ENCODE measurements around the gene NT5E. TPM values are rescaled to one million over a fixed set of nuclear protein-coding genes. Genes with fewer than 3 reads are reported as not detected.

The NT5E gene
- total and polyA plus RNA-seq, 5 experiments from 2014 or later: 56.5 to 128 (median 77.7) TPM

DNA sequence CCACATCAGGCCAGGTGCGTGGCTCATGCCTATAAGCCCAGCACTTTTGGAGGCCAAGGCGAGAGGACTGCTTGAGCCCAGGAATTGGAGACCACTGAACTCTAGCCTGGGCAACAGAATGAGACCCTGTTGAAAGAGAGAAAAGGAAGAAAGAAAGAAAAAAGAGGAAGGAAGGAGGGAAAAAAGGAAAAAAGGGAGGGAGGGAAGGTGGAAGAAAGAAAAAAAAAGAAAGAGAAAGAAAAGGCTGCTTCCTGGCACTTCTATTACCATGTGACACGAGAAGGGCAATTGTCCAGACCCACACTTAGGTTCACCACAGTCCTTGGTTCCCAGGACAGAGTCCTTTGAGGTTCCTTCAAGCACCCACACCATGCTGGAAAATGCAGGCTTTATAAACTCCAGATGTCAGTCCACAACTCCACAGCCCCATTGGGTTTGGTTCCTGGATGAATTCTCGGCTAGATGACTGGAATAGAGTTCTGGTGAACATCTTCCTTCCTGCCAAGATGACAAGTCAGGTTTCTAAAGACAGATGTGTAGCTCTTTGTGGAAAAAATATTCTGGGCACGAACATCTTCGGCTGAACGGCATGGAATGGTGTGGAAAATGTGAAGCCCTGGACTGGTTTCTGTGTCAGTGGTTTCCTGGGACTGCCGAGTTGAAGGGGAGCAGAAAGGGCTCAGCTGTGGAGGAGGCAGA, 32.5 kb downstream of the NT5E start:
- Mint-ChIP-seq H3K4me1 (peaks cover 14 to 37% (median 25%) of the 10 kb centered on the region in 4 donors), H3K4me3 (peak overlapping the region in 2 of 10 donors; percentile 26 to 43), H3K27me3 (no peaks in the 10 kb centered on the region), H3K27ac (peak overlapping the region in 9 of 10 donors; percentile 10 to 92 (median 50)), H3K9me3 (no peaks in the 10 kb centered on the region), H3K36me3 (peaks cover 3 to 28% (median 3%) of the 10 kb centered on the region in 3 donors)
- DNase-seq (no peak), ATAC-seq (peak in 1 of 2 donors; percentile 29)
- POLR2A ChIA-PET: interaction anchor here (0.6 to 5.3 kb wide), 9 partner anchors 21 to 127 kb away, joined by 3 to 53 read pairs (median 3); partner anchors contain the start of gene NT5E

GRCh38 chr6:85482905-85483700, 33.2 kb downstream of the NT5E start:
- POLR2A ChIA-PET: interaction anchor here (0.6 to 5.3 kb wide), 9 partner anchors 21 to 128 kb away, joined by 3 to 53 read pairs (median 3); partner anchors contain the start of gene NT5E
- Mint-ChIP-seq H3K36me3 (peaks cover 3 to 27% (median 4%) of the 10 kb centered on the region in 3 donors), H3K27ac (peak overlapping the region in 7 of 10 donors; percentile 27 to 80 (median 68))

DNA sequence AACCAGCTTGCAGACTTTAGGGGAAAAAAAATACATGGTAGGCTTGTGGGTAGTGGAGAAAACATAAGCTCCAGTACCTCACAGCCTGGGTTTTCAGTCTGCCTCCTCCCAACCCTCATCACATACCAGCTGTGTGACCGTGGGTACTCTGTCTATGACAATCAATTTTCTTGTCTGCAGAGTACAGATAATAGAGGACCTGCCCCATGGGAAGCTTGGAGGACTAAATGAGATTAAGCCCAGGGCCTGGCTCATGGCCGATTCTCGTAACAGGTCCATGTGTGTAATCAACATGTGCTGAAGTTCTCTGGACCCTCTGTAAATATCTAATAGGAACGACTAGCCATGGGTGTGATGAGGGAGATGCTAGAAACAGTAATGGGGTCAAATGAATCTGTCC, 34.0 kb downstream of the NT5E start:
- Mint-ChIP-seq H3K27me3 (no peaks in the 10 kb centered on the region), H3K9me3 (no peaks in the 10 kb centered on the region), H3K36me3 (peaks cover 3 to 32% (median 4%) of the 10 kb centered on the region in 3 donors), H3K27ac (no peak overlapping the region), H3K4me3 (no peak overlapping the region), H3K4me1 (peaks cover 14 to 28% (median 21%) of the 10 kb centered on the region in 4 donors)
- ATAC-seq (no peak), DNase-seq (no peak)
- POLR2A ChIA-PET: interaction anchor here (0.8 to 5.3 kb wide), 3 partner anchors 33 to 112 kb away, joined by 3 to 53 read pairs (median 6); partner anchors contain the start of gene NT5E

More at GRCh38 chr6:85482905-85483700, 33.2 kb downstream of the NT5E start:
- H3K4me3 Mint-ChIP-seq: peak overlapping the region in 3 of 10 donors; percentile 25 to 46 (median 26)
- H3K27me3 Mint-ChIP-seq: no peaks in the 10 kb centered on the region
- peak; percentile 61 to 88 (median 81) for DNase-seq
- peaks cover 14 to 30% (median 21%) of the 10 kb centered on the region in 4 donors for H3K4me1 Mint-ChIP-seq
- H3K9me3 Mint-ChIP-seq: no peaks in the 10 kb centered on the region
- peak; percentile 92 to 98 for ATAC-seq

DNA sequence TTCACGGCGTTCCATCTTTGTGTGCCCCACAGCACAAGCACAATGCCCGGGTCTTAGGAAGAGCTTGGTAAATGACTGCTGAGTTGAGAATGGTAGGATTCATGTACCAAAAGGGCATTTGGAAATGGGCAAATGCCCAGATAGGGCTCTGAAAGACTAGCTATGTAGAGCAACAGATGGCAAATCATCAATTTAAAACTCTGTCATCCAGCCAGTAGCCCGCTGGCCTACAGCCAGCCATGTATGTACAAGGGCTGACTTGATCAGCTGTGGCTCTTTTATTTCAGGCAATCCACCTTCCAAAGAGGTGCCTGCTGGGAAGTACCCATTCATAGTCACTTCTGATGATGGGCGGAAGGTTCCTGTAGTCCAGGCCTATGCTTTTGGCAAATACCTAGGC, 35.1 kb downstream of the NT5E start:
- H3K27ac Mint-ChIP-seq: no peak overlapping the region
- H3K36me3 Mint-ChIP-seq: peaks cover 8 to 35% (median 8%) of the 10 kb centered on the region in 3 donors
- no peaks in the 10 kb centered on the region for H3K9me3 Mint-ChIP-seq
- POLR2A ChIA-PET: interaction anchor here (5.3 kb wide), 1 partner anchor 34 kb away, joined by 53 read pairs; the partner anchor contains the start of gene NT5E
- DNase-seq (no peak), ATAC-seq (no peak)
- H3K4me1 Mint-ChIP-seq: peaks cover 14 to 28% (median 21%) of the 10 kb centered on the region in 4 donors
- H3K4me3 Mint-ChIP-seq: no peak overlapping the region
- no peaks in the 10 kb centered on the region for H3K27me3 Mint-ChIP-seq

DNA sequence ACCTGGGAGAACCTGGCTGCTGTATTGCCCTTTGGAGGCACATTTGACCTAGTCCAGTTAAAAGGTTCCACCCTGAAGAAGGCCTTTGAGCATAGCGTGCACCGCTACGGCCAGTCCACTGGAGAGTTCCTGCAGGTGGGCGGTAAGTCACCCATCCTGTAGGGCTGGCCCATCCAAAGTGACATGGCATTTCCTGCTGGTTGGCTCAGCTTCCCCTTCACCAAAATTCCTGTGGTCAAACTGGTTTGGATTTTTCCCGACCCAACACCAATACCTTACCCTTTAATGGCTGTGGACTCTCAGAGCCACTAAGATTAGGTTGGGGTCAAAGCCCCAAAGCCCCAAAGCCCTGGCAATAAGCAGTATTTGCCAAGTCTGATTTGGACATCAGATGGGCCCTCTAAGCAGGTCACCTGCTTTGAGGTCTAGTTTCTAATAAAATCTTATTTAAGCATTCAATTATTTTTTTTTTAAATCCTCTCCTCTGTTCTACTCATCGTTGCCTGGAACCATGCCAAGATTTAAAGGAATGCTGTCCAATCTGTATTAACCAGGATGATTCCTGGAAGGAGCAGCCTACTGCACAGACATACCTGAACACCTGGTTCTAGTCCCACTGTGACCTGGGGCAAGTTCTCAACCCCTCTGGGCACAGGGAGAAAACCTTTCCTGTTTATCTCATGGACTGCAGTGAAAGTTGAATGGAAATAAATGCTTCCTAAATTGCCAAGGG, 40.8 kb downstream of the NT5E start:
- peaks cover 0 to under 1% (median 0%) of the 10 kb centered on the region in 9 donors for H3K9me3 Mint-ChIP-seq
- peak overlapping the region in 1 of 10 donors; percentile 79 for H3K27ac Mint-ChIP-seq
- H3K36me3 Mint-ChIP-seq: peaks cover 16 to 61% (median 20%) of the 10 kb centered on the region in 3 donors
- ATAC-seq (no peak), DNase-seq (no peak)
- POLR2A ChIA-PET: no interaction called here
- no peaks in the 10 kb centered on the region for H3K27me3 Mint-ChIP-seq
- H3K4me3 Mint-ChIP-seq: no peak overlapping the region
- H3K4me1 Mint-ChIP-seq: peaks cover 0 to 3% (median 2%) of the 10 kb centered on the region in 4 donors

DNA sequence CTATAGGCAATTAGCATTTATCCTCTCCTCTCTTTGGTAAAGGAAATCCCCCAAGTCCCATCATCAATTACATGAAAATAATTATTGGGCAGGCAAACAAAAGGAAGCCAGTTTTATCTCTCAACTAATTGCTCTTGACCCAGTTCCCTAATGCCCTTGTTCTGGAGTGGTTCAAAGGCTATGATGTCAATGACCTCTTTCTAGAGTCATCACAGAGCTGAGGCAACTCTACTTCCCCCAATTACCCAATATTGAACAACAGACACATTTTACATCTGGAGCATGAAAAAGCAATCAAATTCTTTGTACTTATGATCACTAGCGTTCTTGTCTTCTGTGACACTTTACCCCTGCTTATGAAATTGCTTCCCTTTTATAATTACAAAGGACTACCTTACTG, 43.5 kb downstream of the NT5E start:
- ATAC-seq: no peak
- H3K4me1 Mint-ChIP-seq: peaks cover 3 to 7% (median 4%) of the 10 kb centered on the region in 4 donors
- DNase-seq: no peak
- no peaks in the 10 kb centered on the region for H3K27me3 Mint-ChIP-seq
- H3K9me3 Mint-ChIP-seq: peaks cover 0 to 24% (median 10%) of the 10 kb centered on the region in 9 donors
- H3K36me3 Mint-ChIP-seq: peaks cover 30 to 58% (median 35%) of the 10 kb centered on the region in 3 donors
- POLR2A ChIA-PET: no interaction called here
- H3K4me3 Mint-ChIP-seq: no peak overlapping the region
- H3K27ac Mint-ChIP-seq: peak overlapping the region in 4 of 10 donors; percentile 2 to 71 (median 58)

DNA sequence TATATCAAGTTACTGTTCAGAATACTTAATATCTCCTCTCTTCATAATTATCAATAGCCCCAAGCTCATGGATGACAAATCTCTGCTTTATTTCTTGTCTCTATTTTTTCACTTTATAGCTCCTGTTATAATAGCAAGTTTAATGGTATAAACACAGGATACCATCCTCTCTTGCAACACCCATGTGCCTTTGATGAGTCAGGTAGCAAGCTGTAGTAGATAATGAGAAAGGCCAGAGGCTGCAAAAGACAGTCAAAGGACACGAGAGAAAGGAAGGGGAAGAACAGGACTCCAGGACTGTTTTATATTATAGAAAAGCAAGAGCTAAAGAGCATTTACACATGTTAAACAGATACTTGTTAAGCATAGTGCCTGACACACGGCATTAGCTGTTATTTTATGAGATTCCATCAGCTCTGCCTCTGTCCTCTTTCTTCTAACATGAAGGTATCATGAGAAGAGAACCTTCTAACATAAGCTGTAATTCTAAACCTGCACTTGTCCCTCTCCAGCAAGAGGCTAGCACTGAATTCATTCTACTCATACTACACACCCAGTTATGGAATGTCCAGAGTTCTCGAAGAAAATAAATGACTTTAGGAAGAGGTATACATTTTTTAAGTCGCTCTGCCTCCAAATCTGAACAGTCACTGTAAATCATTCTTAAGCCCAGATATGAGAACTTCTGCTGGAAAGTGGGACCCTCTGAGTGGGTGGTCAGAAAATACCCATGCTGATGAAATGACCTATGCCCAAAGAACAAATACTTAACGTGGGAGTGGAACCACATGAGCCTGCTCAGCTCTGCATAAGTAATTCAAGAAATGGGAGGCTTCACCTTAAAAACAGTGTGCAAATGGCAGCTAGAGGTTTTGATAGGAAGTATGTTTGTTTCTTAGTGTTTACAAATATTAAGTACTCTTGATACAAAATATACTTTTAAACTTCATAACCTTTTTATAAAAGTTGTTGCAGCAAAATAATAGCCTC, 45.0 kb downstream of the NT5E start:
- H3K9me3 Mint-ChIP-seq: peaks cover 0 to 26% (median 10%) of the 10 kb centered on the region in 9 donors
- ATAC-seq (no peak), DNase-seq (no peak)
- H3K27me3 Mint-ChIP-seq: no peaks in the 10 kb centered on the region
- no peak overlapping the region for H3K4me3 Mint-ChIP-seq
- peak overlapping the region in 8 of 10 donors; percentile 11 to 49 (median 34) for H3K27ac Mint-ChIP-seq
- peaks cover 26 to 46% (median 31%) of the 10 kb centered on the region in 3 donors for H3K36me3 Mint-ChIP-seq
- H3K4me1 Mint-ChIP-seq: peaks cover 14 to 20% (median 14%) of the 10 kb centered on the region in 4 donors
- POLR2A ChIA-PET: no interaction called here

- H3K9me3 Mint-ChIP-seq: peaks cover 0 to 26% (median 10%) of the 10 kb centered on the region in 9 donors
- H3K27ac Mint-ChIP-seq: peak overlapping the region in 1 of 10 donors; percentile 33
- DNase-seq (no peak), ATAC-seq (no peak)
- H3K4me3 Mint-ChIP-seq: no peak overlapping the region
- peaks cover 20 to 39% (median 26%) of the 10 kb centered on the region in 3 donors for H3K36me3 Mint-ChIP-seq
- POLR2A ChIA-PET: no interaction called here
- H3K27me3 Mint-ChIP-seq: no peaks in the 10 kb centered on the region
- peaks cover 12 to 29% (median 19%) of the 10 kb centered on the region in 4 donors for H3K4me1 Mint-ChIP-seq
Measured at GRCh38 chr6:85496009-85496579, 46.2 kb downstream of the NT5E start.

- Mint-ChIP-seq H3K27me3 (no peaks in the 10 kb centered on the region), H3K4me1 (peaks cover 12 to 29% (median 19%) of the 10 kb centered on the region in 4 donors)
- ATAC-seq: no peak
Measured at GRCh38 chr6:85496856-85497255, 47.0 kb downstream of the NT5E start.

GRCh38 chr6:85498596-85499258, 48.8 kb downstream of the NT5E start:
- Mint-ChIP-seq H3K4me3 (peak overlapping the region in 1 of 10 donors; percentile 22), H3K27me3 (no peaks in the 10 kb centered on the region), H3K36me3 (peaks cover 22 to 42% (median 33%) of the 10 kb centered on the region in 3 donors), H3K9me3 (peaks cover 0 to 26% (median 10%) of the 10 kb centered on the region in 9 donors), H3K27ac (peak overlapping the region in 2 of 10 donors; percentile 3 to 80), H3K4me1 (peaks cover 12 to 29% (median 18%) of the 10 kb centered on the region in 4 donors)
- POLR2A ChIA-PET: no interaction called here
- ATAC-seq: peak; percentile 52 to 67
- DNase-seq: peak in 2 of 10 donors; percentile 31 to 36

More at GRCh38 chr6:85496856-85497255, 47.0 kb downstream of the NT5E start:
- DNase-seq: no peak
- Mint-ChIP-seq H3K27ac (peak overlapping the region in 1 of 10 donors; percentile 43), H3K9me3 (peaks cover 0 to 26% (median 10%) of the 10 kb centered on the region in 9 donors), H3K4me3 (no peak overlapping the region), H3K36me3 (peaks cover 18 to 36% (median 25%) of the 10 kb centered on the region in 3 donors)
- POLR2A ChIA-PET: no interaction called here
